Measurements from ENCODE around the gene ZNF853.

Gene ZNF853

DNA sequence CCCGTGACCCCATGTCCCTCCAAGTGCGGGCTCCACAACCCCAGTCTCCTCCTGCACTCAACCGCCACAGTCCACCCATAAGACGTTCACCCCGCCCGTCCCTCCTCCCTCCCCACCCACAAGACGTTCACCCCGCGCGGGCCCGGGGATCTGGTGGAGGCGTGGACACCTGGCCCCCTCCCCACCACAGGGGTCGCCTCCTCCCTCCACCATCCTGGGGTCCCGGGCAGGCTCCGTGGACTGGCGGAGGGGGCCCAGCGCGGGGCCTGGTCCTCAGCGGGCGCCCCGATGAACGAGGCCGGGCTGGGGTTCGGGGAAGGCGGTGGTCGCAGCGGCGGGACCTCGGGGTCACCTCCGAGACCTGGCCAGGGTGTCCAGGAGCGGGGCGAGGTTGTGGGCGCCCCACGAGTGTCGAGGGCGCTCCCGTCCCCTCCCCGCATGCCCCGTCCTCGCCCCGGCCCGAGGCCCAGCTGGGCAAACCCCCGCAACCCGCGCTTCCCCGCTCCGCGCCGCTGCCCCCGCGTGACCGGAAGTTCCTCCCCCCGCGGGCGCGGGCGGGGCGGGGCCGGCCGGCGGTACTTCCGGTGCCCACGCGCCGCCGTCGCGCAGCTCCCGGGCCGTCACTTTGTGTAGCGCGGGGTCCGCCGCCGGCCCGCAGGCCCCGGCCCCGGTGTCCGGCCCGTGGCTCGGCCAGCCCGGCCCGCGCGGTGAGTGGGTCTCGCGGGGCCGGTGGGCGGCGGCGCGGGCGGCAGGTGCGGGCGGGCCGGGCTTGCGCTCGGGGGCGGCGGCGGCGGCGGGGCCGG, 21.5 kb downstream of the ZNF853 start, which contains the start of gene ZNF316:
ZNF316 (plus strand) TSS at position 578 of the 803 bp plus-strand sequence. CDS start 5,092 bp downstream, outside the sequence.
- peaks cover 42% of the 10 kb centered on the region for H4K20me1 ChIP-seq
- peaks cover 69% of the 10 kb centered on the region for H3K4me1 ChIP-seq
- H3K4me2 ChIP-seq, result peak within 1 kb of the TSS; percentile 95
- H3K9ac ChIP-seq, result peak within 1 kb of the TSS; percentile 91
- no peak for TF ChIP-seq Cebpa-rat (IDR thresholded peaks at IDR 0.05)
- H3K27me3 ChIP-seq, result no peaks in the 10 kb centered on the region
- H3K4me3 ChIP-seq, result peak within 1 kb of the TSS; percentile 92
- no peaks in the 10 kb centered on the region for H3K9me3 ChIP-seq
- peaks cover 36% of the 10 kb centered on the region for H3K36me3 ChIP-seq
- peak within 1 kb of the TSS; percentile 96 for H3K27ac ChIP-seq

DNA sequence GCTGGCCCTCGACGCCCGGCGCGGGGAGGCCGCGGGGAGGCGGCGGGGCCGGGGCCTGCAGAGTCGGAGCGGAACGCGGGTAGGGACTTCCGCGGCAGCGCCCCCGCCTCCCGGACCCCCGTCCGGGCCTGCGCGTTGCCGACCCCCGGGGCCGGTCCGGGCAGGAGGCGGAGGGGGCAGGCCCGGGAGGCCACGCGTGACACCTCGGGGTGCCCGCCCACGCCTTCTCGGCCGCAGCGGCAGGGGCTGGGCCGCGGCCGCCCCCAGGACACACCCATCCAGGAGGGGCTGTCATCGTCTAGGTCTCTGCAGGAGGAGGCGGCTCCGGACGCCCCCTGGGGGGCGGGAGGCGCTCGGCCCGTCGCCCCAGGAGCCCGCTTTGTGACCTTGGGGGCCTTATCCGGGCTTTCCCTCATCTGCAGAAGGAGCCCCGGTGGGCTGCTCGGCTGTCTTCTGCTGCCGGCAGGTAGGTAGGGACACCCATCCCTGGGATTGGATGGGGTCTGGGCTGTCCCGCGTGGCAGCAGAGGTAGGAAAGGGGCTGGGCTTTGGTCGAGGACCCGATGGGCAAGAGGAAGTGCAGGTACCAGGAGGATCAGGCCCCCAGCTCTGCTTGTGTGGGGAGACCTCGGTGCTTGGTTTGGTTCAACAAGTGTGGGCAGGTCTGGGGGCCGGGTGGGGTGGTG, 22.3 kb downstream of the ZNF853 start:
- no peak for TF ChIP-seq Cebpa-rat (IDR thresholded peaks at IDR 0.05)
- peak overlapping the region; percentile 96 for H3K27ac ChIP-seq

DNA sequence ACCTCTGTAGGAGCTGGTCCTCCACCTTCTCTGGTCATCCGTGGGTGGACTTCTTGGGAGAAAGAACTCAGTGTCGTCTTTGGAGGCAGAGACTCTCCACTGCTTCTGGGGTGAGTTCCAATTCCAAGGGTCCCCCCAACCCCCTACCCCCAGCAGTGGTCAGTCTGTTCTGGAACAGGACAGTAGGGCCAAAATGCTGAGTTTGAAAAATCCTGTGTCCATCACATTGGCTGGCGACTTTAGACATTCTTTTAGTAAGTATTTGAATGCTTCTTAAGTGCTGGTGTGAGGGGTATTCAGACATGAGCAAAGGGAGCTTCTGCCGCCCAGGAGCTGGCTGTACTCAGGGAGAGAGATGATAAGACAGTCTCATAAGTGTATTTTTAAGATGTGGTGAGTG, 23.6 kb downstream of the ZNF853 start:
- H3K9me3 ChIP-seq, result no peaks in the 10 kb centered on the region
- TF ChIP-seq Cebpa-rat (IDR thresholded peaks at IDR 0.05), result no peak
- H3K4me3 ChIP-seq, result peak overlapping the region; percentile 92; the same call in 1 of the 2 replicates
- no peaks in the 10 kb centered on the region for H3K27me3 ChIP-seq
- peak overlapping the region; percentile 91; the same call in 1 of the 2 replicates for H3K9ac ChIP-seq
- H3K27ac ChIP-seq, result no peak overlapping the region
- peak overlapping the region; percentile 95 for H3K4me2 ChIP-seq
- H4K20me1 ChIP-seq, result peaks cover 63% of the 10 kb centered on the region
- H3K4me1 ChIP-seq, result peaks cover 63% of the 10 kb centered on the region
- H3K36me3 ChIP-seq, result peaks cover 57% of the 10 kb centered on the region

More for the DNA sequence above, 22.3 kb downstream of the ZNF853 start:
- H3K36me3 ChIP-seq, result peaks cover 44% of the 10 kb centered on the region
- peaks cover 50% of the 10 kb centered on the region for H4K20me1 ChIP-seq
- H3K4me2 ChIP-seq, result peak overlapping the region; percentile 95
- H3K27me3 ChIP-seq, result no peaks in the 10 kb centered on the region
- no peaks in the 10 kb centered on the region for H3K9me3 ChIP-seq
- H3K9ac ChIP-seq, result peak overlapping the region; percentile 91
- peak overlapping the region; percentile 92 for H3K4me3 ChIP-seq
- H3K4me1 ChIP-seq, result peaks cover 69% of the 10 kb centered on the region

DNA sequence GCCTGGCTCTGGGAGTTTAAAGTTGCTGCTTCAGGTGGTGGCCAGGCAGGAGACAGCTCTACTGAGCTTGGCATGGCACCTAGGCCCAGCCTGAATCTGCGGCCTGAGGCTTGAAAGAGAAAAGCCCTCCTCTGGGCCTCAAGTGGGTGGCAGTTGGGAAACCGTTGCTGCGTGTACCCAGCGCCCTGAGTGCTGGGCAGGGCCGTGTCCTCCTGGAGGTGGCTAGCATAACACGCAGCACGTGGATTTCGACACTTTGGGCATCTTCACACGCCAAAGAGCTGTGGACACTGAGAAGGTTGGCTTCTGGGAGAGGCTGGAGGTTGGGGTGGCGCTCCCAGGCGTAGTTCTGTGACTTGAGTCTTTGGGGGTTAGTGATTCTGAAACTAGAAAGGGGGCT, 24.2 kb downstream of the ZNF853 start:
- TF ChIP-seq Cebpa-rat (IDR thresholded peaks at IDR 0.05), result no peak
- Histone ChIP-seq H3K9me3 (no peaks in the 10 kb centered on the region), H3K9ac (no peak overlapping the region), H3K36me3 (peaks cover 63% of the 10 kb centered on the region), H3K4me3 (no peak overlapping the region), H3K27ac (no peak overlapping the region), H3K27me3 (no peaks in the 10 kb centered on the region), H4K20me1 (peaks cover 69% of the 10 kb centered on the region), H3K4me2 (peak overlapping the region; percentile 35), H3K4me1 (peaks cover 57% of the 10 kb centered on the region)

DNA sequence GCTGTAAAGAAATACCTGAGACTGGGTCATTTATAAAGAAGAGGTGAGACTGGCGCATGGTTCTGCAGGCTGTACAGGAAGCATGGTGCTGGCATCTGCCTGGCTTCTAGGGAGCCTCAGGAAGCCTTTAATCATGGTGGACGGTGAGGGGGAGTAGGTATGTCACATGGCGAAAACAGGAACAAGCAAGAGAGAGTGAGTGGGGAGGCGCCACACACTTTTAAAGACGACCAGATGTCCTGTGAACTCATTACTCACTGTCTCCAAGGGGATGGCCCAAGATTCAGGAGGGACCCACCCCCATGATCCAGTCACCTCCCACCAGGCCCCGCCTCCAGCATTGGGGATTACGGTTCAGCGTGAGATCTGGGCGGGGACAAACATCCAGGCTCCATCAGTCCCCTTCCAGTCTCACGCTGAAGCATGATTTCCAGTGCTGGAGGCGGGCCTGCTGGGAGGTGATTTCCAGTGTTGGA, 24.9 kb downstream of the ZNF853 start:
- TF ChIP-seq Cebpa-rat (IDR thresholded peaks at IDR 0.05), result no peak
- Histone ChIP-seq H3K27me3 (no peaks in the 10 kb centered on the region), H3K9me3 (no peaks in the 10 kb centered on the region), H3K36me3 (peaks cover 70% of the 10 kb centered on the region), H3K9ac (no peak overlapping the region), H3K4me2 (peak overlapping the region; percentile 35), H4K20me1 (peaks cover 76% of the 10 kb centered on the region), H3K27ac (no peak overlapping the region), H3K4me3 (no peak overlapping the region), H3K4me1 (peaks cover 50% of the 10 kb centered on the region)

DNA sequence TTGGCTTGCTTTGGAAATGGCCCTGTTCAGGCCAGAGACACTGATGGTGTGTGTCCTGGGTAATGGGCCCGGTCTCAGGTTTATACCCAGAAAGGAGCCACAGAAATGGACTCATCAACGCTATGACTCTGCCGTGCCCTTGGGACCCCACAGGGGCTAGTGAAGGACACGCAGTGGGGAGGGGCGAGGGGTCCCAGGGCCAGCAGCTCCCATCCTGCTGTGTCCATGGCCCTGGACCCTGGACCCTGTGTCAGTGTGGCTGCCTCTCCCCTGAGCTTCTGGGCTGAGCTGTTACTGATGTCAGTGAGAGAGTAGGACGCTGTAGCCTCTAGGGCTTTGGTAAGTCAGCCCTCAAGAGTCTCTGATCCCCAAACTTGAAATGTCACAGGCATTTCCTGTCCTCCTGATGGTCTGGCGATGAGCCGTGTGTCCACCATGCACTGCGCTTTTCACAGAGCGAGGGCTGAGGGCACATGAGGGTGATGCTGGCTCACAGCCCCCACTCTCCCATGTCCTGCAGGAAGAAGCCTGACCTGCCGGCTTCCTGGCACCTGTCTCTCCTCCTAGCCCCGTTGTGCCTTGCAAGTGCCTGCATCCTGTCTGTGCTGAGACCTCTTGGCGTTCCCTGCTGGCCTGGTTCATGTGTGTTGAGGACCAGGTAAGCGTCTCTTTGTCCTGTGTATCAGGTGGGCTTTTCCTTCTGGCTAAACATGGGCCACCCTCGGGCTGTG, 26.1 kb downstream of the ZNF853 start:
- H3K4me3 ChIP-seq, result no peak overlapping the region
- H4K20me1 ChIP-seq, result peaks cover 88% of the 10 kb centered on the region
- no peak overlapping the region for H3K4me2 ChIP-seq
- peaks cover 38% of the 10 kb centered on the region for H3K4me1 ChIP-seq
- TF ChIP-seq Cebpa-rat (IDR thresholded peaks at IDR 0.05), result no peak
- H3K9ac ChIP-seq, result no peak overlapping the region
- no peak overlapping the region for H3K27ac ChIP-seq
- no peaks in the 10 kb centered on the region for H3K9me3 ChIP-seq
- H3K36me3 ChIP-seq, result peaks cover 81% of the 10 kb centered on the region
- no peaks in the 10 kb centered on the region for H3K27me3 ChIP-seq

DNA sequence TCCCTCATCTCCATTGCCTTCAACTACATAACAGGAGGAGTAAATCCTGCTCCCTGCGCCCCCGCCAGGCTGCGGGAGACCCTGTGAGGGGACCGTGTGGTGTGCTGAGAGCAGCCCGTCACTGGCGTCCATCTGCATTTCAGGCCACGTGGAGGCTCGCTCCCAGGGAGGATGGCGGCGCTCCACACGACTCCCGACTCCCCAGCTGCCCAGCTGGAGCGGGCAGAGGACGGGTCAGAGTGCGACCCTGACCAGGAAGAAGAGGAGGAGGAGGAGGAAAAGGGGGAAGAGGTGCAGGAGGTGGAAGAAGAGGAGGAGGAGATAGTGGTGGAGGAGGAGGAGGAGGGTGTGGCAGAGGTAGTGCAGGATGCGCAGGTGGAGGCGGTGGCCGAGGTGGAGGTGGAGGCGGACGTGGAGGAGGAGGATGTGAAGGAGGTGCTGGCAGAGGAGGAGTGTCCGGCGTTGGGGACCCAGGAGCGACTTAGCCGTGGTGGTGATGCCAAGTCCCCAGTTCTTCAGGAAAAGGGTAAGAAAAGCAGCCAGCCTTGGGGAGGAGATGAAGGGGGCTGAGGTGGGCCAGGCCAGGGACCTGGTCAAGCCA, 26.9 kb downstream of the ZNF853 start:
- peaks cover 90% of the 10 kb centered on the region for H3K36me3 ChIP-seq
- peaks cover 34% of the 10 kb centered on the region for H3K4me1 ChIP-seq
- TF ChIP-seq Cebpa-rat (IDR thresholded peaks at IDR 0.05), result no peak
- no peaks in the 10 kb centered on the region for H3K9me3 ChIP-seq
- no peaks in the 10 kb centered on the region for H3K27me3 ChIP-seq
- H4K20me1 ChIP-seq, result peaks cover 96% of the 10 kb centered on the region
- no peak overlapping the region for H3K4me2 ChIP-seq
- H3K27ac ChIP-seq, result no peak overlapping the region
- H3K9ac ChIP-seq, result no peak overlapping the region
- no peak overlapping the region for H3K4me3 ChIP-seq

DNA sequence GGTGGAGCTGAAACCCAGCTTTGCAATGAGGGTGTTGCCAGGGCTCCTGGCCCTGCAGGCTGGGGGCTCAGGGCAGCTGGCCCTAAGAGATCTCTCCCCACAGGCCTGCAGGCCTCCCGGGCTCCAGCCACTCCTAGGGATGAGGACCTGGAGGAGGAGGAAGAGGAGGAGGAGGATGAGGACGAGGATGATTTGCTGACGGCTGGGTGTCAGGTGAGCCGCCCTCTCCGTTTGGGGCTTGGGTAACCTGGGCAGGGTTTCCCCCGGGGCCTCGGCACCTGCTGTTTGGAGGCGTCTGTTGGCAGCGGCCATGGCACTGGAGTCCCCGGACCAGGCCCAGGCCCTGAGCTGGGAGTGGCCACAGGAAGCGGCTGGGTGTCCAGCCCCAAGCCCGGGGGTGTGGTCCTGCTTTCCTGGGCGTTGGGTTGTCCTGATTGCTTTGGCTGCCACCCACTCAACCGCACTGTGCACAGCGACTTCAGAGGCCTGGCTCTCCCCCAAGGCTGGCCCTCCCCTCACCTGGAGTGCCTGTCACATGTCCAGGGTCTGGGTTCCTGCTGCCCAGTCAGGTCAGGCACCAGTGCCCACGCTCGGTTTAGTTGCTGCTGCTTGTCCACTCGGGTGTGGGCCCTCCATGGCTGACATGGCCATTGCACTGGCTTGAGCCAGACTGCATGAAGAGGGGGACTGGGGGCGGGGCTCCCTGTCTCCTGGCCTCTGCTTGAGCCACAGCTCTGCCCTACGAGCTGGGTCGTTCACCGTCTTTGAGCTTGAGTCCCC, 27.6 kb downstream of the ZNF853 start:
- no peak overlapping the region for H3K27ac ChIP-seq
- peaks cover 100% of the 10 kb centered on the region for H4K20me1 ChIP-seq
- no peaks in the 10 kb centered on the region for H3K27me3 ChIP-seq
- H3K36me3 ChIP-seq, result peaks cover 97% of the 10 kb centered on the region
- H3K4me1 ChIP-seq, result peaks cover 33% of the 10 kb centered on the region
- no peak overlapping the region for H3K4me2 ChIP-seq
- H3K9ac ChIP-seq, result no peak overlapping the region
- TF ChIP-seq Cebpa-rat (IDR thresholded peaks at IDR 0.05), result no peak
- H3K4me3 ChIP-seq, result no peak overlapping the region
- no peaks in the 10 kb centered on the region for H3K9me3 ChIP-seq

All from BLaER1 (cell line).